Measurements from ENCODE around the gene SGSM2.

The SGSM2 gene

GRCh38 chr17:2416010-2416734 lies 78.9 kb downstream of the SGSM2 start:
- Histone ChIP-seq H3K4me2 (peak overlapping the region in 2 of 11 experiments; percentile 8 to 35; a peak in 3 of 22 replicates), H3K27me3 (no peaks in the 10 kb centered on the region)
- TF ChIP-seq Cebpa-rat (IDR thresholded peaks at IDR 0.05): no peak

GRCh38 chr17:2418572-2418971 lies 81.3 kb downstream of the SGSM2 start:
- Histone ChIP-seq H3K9ac (peak overlapping the region in 3 of 11 experiments; percentile 9 to 36 (median 13); a peak in 4 of 22 replicates), H3K27me3 (no peaks in the 10 kb centered on the region), H4K20me1 (peaks cover 0 to 32% (median 8%) of the 10 kb centered on the region in 11 experiments; a peak in 11 of 22 replicates), H3K4me1 (peaks cover 0 to 34% (median 3%) of the 10 kb centered on the region in 10 experiments; a peak in 8 of 20 replicates), H3K4me2 (no peak overlapping the region), H3K27ac (peak overlapping the region in 1 of 11 experiments; percentile 4; a peak in 1 of 22 replicates), H3K36me3 (peaks cover 46 to 96% (median 81%) of the 10 kb centered on the region in 11 experiments), H3K9me3 (replicated peaks in 1 of 11) (no peaks in the 10 kb centered on the region), H3K4me3 (no peak overlapping the region)
- TF ChIP-seq Cebpa-rat (IDR thresholded peaks at IDR 0.05): no peak

More at GRCh38 chr17:2416010-2416734, 78.9 kb downstream of the SGSM2 start:
- no peaks in the 10 kb centered on the region for H3K9me3 ChIP-seq (replicated peaks in 1 of 11)
- H3K4me3 ChIP-seq: no peak overlapping the region
- H3K36me3 ChIP-seq: peaks cover 37 to 88% (median 64%) of the 10 kb centered on the region in 11 experiments
- peak overlapping the region in 2 of 11 experiments; percentile 12 to 16; a peak in 3 of 22 replicates for H3K9ac ChIP-seq
- H3K4me1 ChIP-seq: peaks cover 0 to 43% (median 5%) of the 10 kb centered on the region in 10 experiments; a peak in 13 of 20 replicates
- peak overlapping the region in 4 of 11 experiments; percentile 12 to 55 (median 27); a peak in 6 of 22 replicates for H3K27ac ChIP-seq
- H4K20me1 ChIP-seq: peaks cover 0 to 23% (median 6%) of the 10 kb centered on the region in 11 experiments; a peak in 9 of 22 replicates

- peaks cover 38 to 92% (median 75%) of the 10 kb centered on the region in 11 experiments for H3K36me3 ChIP-seq
- H3K27ac ChIP-seq: no peak overlapping the region
- H3K4me1 ChIP-seq: peaks cover 0 to 28% (median 3%) of the 10 kb centered on the region in 10 experiments; a peak in 8 of 20 replicates
- H3K9ac ChIP-seq: peak overlapping the region in 2 of 11 experiments; percentile 12 to 43; a peak in 3 of 22 replicates
- H4K20me1 ChIP-seq: peaks cover 0 to 32% (median 8%) of the 10 kb centered on the region in 11 experiments; a peak in 11 of 22 replicates
- TF ChIP-seq Cebpa-rat (IDR thresholded peaks at IDR 0.05): no peak
- H3K9me3 ChIP-seq (replicated peaks in 1 of 11): no peaks in the 10 kb centered on the region
- no peaks in the 10 kb centered on the region for H3K27me3 ChIP-seq
- H3K4me2 ChIP-seq: no peak overlapping the region
- H3K4me3 ChIP-seq: no peak overlapping the region
Measured at GRCh38 chr17:2419486-2419885, 82.2 kb downstream of the SGSM2 start.

- H3K9ac ChIP-seq: no peak overlapping the region
- H3K4me1 ChIP-seq: peaks cover 0 to 21% (median 3%) of the 10 kb centered on the region in 10 experiments; a peak in 8 of 20 replicates
- no peaks in the 10 kb centered on the region for H3K9me3 ChIP-seq (replicated peaks in 1 of 11)
- no peak overlapping the region for H3K4me3 ChIP-seq
- H3K27ac ChIP-seq: no peak overlapping the region; a peak in 1 of 22 replicates
- TF ChIP-seq Cebpa-rat (IDR thresholded peaks at IDR 0.05): no peak
- H3K36me3 ChIP-seq: peaks cover 43 to 92% (median 74%) of the 10 kb centered on the region in 11 experiments
- H3K4me2 ChIP-seq: no peak overlapping the region
- peaks cover 0 to 32% (median 8%) of the 10 kb centered on the region in 11 experiments; a peak in 11 of 22 replicates for H4K20me1 ChIP-seq
- no peaks in the 10 kb centered on the region for H3K27me3 ChIP-seq
Measured at GRCh38 chr17:2420176-2420575, 82.9 kb downstream of the SGSM2 start.

- no peak overlapping the region for H3K27ac ChIP-seq
- no peak overlapping the region for H3K4me3 ChIP-seq
- no peaks in the 10 kb centered on the region for H3K27me3 ChIP-seq
- no peak for TF ChIP-seq Cebpa-rat (IDR thresholded peaks at IDR 0.05)
- peaks cover 52 to 94% (median 78%) of the 10 kb centered on the region in 11 experiments for H3K36me3 ChIP-seq
- H3K9ac ChIP-seq: peak overlapping the region in 3 of 11 experiments; percentile 4 to 15 (median 4); a peak in 1 of 22 replicates
- H3K4me1 ChIP-seq: peaks cover 0 to 8% (median under 1%) of the 10 kb centered on the region in 10 experiments; a peak in 6 of 20 replicates
- H4K20me1 ChIP-seq: peaks cover 0 to 28% (median 5%) of the 10 kb centered on the region in 11 experiments; a peak in 11 of 22 replicates
- no peak overlapping the region for H3K4me2 ChIP-seq
- H3K9me3 ChIP-seq (replicated peaks in 1 of 11): no peaks in the 10 kb centered on the region
Measured at GRCh38 chr17:2421315-2422147, 84.2 kb downstream of the SGSM2 start.

GRCh38 chr17:2423271-2423670 lies 86.0 kb downstream of the SGSM2 start:
- peaks cover 51 to 91% (median 74%) of the 10 kb centered on the region in 11 experiments for H3K36me3 ChIP-seq
- H3K9me3 ChIP-seq (replicated peaks in 1 of 11): no peaks in the 10 kb centered on the region
- no peak overlapping the region for H3K4me2 ChIP-seq
- H3K4me3 ChIP-seq: no peak overlapping the region
- H3K4me1 ChIP-seq: peaks cover 0 to 7% (median 2%) of the 10 kb centered on the region in 10 experiments; a peak in 7 of 20 replicates
- no peaks in the 10 kb centered on the region for H3K27me3 ChIP-seq
- peaks cover 0 to 18% (median 3%) of the 10 kb centered on the region in 11 experiments; a peak in 7 of 22 replicates for H4K20me1 ChIP-seq
- no peak for TF ChIP-seq Cebpa-rat (IDR thresholded peaks at IDR 0.05)
- no peak overlapping the region for H3K27ac ChIP-seq
- no peak overlapping the region for H3K9ac ChIP-seq

GRCh38 chr17:2427215-2427614 lies 89.9 kb downstream of the SGSM2 start:
- H4K20me1 ChIP-seq: peaks cover 0 to 7% (median 0%) of the 10 kb centered on the region in 11 experiments; a peak in 3 of 22 replicates
- H3K4me2 ChIP-seq: no peak overlapping the region
- no peaks in the 10 kb centered on the region for H3K9me3 ChIP-seq (replicated peaks in 1 of 11)
- peaks cover 25 to 86% (median 59%) of the 10 kb centered on the region in 11 experiments for H3K36me3 ChIP-seq
- no peaks in the 10 kb centered on the region for H3K27me3 ChIP-seq
- H3K4me1 ChIP-seq: peaks cover 0 to 7% (median 4%) of the 10 kb centered on the region in 10 experiments; a peak in 8 of 20 replicates
- TF ChIP-seq Cebpa-rat (IDR thresholded peaks at IDR 0.05): no peak
- H3K4me3 ChIP-seq: no peak overlapping the region
- H3K9ac ChIP-seq: no peak overlapping the region
- no peak overlapping the region for H3K27ac ChIP-seq

GRCh38 chr17:2427910-2428309 lies 90.6 kb downstream of the SGSM2 start:
- no peak overlapping the region for H3K4me3 ChIP-seq
- no peak overlapping the region for H3K9ac ChIP-seq
- H3K4me1 ChIP-seq: peaks cover 0 to 11% (median 4%) of the 10 kb centered on the region in 10 experiments; a peak in 9 of 20 replicates
- no peak overlapping the region for H3K27ac ChIP-seq
- H3K4me2 ChIP-seq: peak overlapping the region in 2 of 11 experiments; percentile 9 to 43; a peak in 3 of 22 replicates
- peaks cover 0 to 7% (median 0%) of the 10 kb centered on the region in 11 experiments; a peak in 3 of 22 replicates for H4K20me1 ChIP-seq
- H3K9me3 ChIP-seq (replicated peaks in 1 of 11): no peaks in the 10 kb centered on the region
- H3K36me3 ChIP-seq: peaks cover 32 to 87% (median 64%) of the 10 kb centered on the region in 11 experiments
- H3K27me3 ChIP-seq: no peaks in the 10 kb centered on the region
- TF ChIP-seq Cebpa-rat (IDR thresholded peaks at IDR 0.05): no peak
